Stomach (tissue), 4 donors: ENCODE data around the gene MYO16.

Experiments
- POLR2AphosphoS5 ChIP-seq, 3 donors: sonication (generic); formaldehyde crosslinking; IDR thresholded peaks; one replicate each; pipeline ENCODE4 v1.6.1; 2016; ENCODE audit warnings: antibody characterized with exemption in 3 of 3
- TF ChIP-seq, protein P1 (sequence below), 7 experiments: fragments of 450-650 bp in 4 of 7; fragments of 200-600 bp in 3 of 7; sonication (generic) in 3 of 7; IDR thresholded peaks; one replicate each; pipeline ENCODE4 v1.5.1; 2016 to 2019; ENCODE audit warnings: antibody characterized with exemption in 7 of 7, control low read depth in 2 of 7, mild to moderate bottlenecking in 1 of 7

DNA sequence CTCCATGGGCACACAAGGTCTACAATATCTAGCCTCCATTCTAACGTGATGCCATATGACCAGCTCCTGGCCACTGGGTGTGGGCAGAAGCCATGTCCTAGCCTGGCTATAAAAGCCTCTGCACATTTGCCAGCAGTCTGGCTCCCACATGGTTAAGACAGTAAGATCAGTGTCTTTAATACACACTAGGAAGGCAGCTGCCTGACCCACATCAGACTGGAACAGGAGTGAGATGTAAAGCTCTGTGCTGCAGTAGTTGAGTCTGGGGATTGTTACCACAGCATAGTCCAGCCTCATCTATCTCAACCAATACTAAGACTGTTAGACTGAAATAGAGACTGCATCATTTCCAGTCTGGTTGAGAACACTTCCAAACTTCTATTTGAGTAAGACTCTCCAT is 623.9 kb downstream of the MYO16 start:
- TF ChIP-seq, protein P1, sequence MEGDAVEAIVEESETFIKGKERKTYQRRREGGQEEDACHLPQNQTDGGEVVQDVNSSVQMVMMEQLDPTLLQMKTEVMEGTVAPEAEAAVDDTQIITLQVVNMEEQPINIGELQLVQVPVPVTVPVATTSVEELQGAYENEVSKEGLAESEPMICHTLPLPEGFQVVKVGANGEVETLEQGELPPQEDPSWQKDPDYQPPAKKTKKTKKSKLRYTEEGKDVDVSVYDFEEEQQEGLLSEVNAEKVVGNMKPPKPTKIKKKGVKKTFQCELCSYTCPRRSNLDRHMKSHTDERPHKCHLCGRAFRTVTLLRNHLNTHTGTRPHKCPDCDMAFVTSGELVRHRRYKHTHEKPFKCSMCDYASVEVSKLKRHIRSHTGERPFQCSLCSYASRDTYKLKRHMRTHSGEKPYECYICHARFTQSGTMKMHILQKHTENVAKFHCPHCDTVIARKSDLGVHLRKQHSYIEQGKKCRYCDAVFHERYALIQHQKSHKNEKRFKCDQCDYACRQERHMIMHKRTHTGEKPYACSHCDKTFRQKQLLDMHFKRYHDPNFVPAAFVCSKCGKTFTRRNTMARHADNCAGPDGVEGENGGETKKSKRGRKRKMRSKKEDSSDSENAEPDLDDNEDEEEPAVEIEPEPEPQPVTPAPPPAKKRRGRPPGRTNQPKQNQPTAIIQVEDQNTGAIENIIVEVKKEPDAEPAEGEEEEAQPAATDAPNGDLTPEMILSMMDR (IDR thresholded peaks at IDR 0.05), result no peak
- no peak for TF ChIP-seq POLR2AphosphoS5 (IDR thresholded peaks at IDR 0.05)
